Measurements from ENCODE around the gene PHF13.
"Not testable (repeated sequence)": the region's sequence is repeated elsewhere in the genome, so short reads cannot be mapped to it uniquely, and the experiment has no call there.

PHF13 gene

DNA sequence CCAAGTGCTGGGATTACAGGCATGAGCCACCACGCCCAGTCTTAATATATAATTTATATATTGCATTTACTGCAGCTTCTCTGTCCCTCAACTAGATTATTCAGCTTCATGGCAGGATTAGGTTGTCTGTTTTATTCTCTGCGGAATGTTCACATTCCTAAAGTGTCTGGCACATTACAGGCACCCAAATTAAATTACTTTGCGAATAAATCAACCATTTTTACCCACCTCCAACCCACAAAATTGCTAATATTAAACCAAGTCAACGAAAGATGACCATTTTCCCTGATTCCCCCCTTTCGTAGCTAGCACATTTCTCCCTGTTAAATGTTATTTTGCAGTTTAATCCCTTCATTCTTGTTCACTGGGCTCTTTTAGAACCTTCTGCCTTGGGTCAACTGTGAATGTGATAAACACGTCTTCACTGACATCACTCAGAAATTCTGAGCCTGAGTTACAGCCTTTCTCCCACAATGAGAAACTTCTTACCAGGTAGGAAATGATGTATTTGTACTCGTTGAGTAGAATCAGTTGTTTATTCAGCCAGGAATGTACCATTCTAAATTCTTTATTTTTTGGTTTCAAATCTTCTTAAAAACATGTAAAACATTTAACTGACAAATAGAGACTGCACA lies 47.0 kb downstream of the PHF13 start:
- no peak for DNase-seq (ENCODE audit: low read depth, low spot score)

DNA sequence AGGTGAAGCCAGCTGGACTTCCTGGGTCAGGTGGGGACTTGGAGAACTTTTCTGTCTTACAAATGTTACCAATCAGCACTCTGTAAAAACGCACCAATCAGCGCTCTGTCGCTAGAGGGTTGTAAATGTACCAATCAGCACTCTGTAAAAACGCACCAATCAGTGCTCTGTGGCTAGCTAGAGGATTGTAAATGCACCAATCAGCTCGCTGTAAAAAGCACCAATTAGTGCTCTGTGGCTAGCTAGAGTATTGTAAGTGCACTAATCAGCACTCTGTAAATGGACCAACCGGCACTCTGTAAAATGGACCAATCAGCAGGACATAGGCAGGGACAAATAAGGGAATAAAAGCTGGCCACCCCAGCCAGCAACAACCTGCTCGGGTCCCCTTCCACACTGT lies 48.9 kb downstream of the PHF13 start:
- not testable (repeated sequence) for DNase-seq (ENCODE audit: low read depth, low spot score)

DNA sequence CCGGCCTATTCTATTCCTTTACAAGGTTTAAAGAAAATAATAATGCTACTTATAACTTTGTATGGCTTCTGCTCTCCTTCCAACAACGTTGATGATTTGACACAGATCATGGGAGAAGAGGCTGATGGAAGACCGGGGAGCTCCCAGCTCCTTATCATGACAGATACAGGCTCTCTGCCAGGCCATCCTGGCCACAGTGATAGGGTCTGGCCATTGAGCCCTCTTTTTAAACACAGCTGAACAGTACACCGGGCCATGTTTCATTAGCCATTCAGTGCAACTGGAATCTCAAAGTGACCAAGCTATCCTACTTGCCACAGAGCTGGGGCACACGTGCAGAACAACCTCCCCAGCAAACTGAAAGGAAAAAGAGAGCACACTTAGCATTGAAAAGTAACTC lies 53.2 kb downstream of the PHF13 start:
- DNase-seq (ENCODE audit: low read depth, low spot score) = no peak

DNA sequence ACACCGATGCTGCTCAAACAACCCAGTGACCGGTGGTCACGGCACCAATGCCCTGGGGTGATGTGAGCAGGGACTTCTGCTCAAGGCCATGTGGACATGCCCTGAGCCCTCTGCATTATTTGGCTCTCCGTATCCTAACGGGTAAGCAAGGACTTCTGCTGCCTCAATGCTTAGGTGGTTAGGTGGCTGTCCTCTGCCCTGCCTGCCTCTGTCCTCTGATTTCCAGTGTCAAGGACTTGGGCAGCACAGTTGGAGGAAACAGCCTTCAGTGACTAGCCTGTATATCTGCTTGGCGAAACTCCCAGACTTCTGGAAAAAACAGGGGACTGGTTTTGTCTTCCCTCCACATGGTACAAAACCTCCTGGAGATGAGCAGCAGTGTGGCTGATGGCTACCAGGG lies 53.6 kb downstream of the PHF13 start:
- no peak for DNase-seq (ENCODE audit: low read depth, low spot score)

DNA sequence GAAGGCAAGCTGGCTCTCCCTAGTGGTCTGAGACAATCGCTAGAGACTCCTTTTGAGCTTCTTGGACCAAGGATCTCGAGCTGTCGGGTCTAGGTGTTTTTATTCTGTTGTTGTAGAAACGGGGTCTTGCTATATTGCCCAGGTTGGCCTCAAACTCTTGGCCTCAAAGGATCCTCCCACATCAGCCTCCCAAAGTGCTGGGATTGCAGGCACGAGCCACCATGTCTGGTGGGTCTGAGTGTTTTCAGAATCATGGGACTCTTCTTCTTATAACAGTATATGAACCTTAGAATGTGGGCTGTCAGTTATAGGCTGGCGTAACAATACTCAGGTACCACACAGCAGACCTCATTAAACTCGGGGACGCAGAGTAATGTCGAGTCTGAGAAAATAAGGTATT lies 55.0 kb downstream of the PHF13 start:
- no peak for DNase-seq (ENCODE audit: low read depth, low spot score)

DNA sequence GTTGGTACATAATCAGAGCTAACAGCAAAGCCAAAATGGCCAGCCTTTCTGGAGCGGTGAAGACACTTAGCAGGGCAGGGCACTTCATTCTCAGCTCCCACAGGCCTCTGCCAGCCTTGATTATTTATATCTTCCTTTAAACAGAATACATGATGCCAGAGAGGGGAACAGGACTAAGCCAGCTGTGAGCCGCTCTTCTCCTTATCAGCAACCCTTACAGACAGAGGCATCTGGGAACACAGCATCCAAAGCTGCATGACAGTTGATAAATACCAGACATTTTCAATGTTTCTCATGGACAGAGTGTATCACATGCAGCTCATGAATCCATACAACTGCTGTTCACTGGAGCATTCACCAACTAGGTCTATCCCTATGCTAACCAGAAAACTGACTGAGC lies 59.0 kb downstream of the PHF13 start:
- DNase-seq (ENCODE audit: low read depth, low spot score) = no peak
